KOPT-K1 (cell line): ENCODE results near the gene ARL6.

ENCODE experiments used
- H3K27ac ChIP-seq: fragments of 200-600 bp; sonication (generic); 2 replicates; pipeline ENCODE4 v1.5.1; 2016; ENCODE audit warnings: antibody characterized with exemption, mild to moderate bottlenecking, low read depth, low read length; ENCODE audit not compliant: poor library complexity, severe bottlenecking
- H3K36me3 ChIP-seq: fragments of 200-600 bp; sonication (generic); 2 replicates; pipeline ENCODE4 v1.5.1; 2017; ENCODE audit warnings: antibody characterized with exemption, mild to moderate bottlenecking, low read length, moderate library complexity; ENCODE audit not compliant: insufficient read depth
- H3K9me3 ChIP-seq: fragments of 200-600 bp; sonication (generic); 2 replicates; pipeline ENCODE4 v1.5.1; 2017; ENCODE audit warnings: antibody characterized with exemption, low read length, mild to moderate bottlenecking; ENCODE audit not compliant: insufficient read depth, poor library complexity, severe bottlenecking

Gene ARL6

GRCh38 chr3:97810779-97811390 lies 46.3 kb downstream of the ARL6 start:
- no peak overlapping the region for H3K27ac ChIP-seq
- no peaks in the 10 kb centered on the region for H3K36me3 ChIP-seq
- no peaks in the 10 kb centered on the region for H3K9me3 ChIP-seq

GRCh38 chr3:97815149-97815917 lies 50.8 kb downstream of the ARL6 start:
- no peaks in the 10 kb centered on the region for H3K9me3 ChIP-seq
- H3K27ac ChIP-seq = no peak overlapping the region
- no peaks in the 10 kb centered on the region for H3K36me3 ChIP-seq

- Histone ChIP-seq H3K9me3 (no peaks in the 10 kb centered on the region), H3K27ac (no peak overlapping the region), H3K36me3 (no peaks in the 10 kb centered on the region)
Measured at GRCh38 chr3:97816811-97817210, 52.3 kb downstream of the ARL6 start.

GRCh38 chr3:97817965-97818364 lies 53.4 kb downstream of the ARL6 start:
- Histone ChIP-seq H3K9me3 (no peaks in the 10 kb centered on the region), H3K36me3 (no peaks in the 10 kb centered on the region), H3K27ac (no peak overlapping the region)

- no peaks in the 10 kb centered on the region for H3K36me3 ChIP-seq
- H3K9me3 ChIP-seq = no peaks in the 10 kb centered on the region
- H3K27ac ChIP-seq = no peak overlapping the region
Measured at GRCh38 chr3:97820780-97821179, 56.2 kb downstream of the ARL6 start.

GRCh38 chr3:97821287-97821773 lies 56.8 kb downstream of the ARL6 start:
- Histone ChIP-seq H3K27ac (no peak overlapping the region), H3K36me3 (no peaks in the 10 kb centered on the region), H3K9me3 (no peaks in the 10 kb centered on the region)

- H3K36me3 ChIP-seq = no peaks in the 10 kb centered on the region
- H3K27ac ChIP-seq = no peak within 1 kb of the TSS
- H3K9me3 ChIP-seq = no peaks in the 10 kb centered on the region
Measured at GRCh38 chr3:97821774-97822358, 57.3 kb downstream of the ARL6 start, which contains the start of gene CRYBG3. Gene CRYBG3, plus strand, starts transcription at chr3:97822011. Its CDS starts 196 bp downstream, at chr3:97822207.

GRCh38 chr3:97822359-97822775 lies 57.8 kb downstream of the ARL6 start:
- no peaks in the 10 kb centered on the region for H3K36me3 ChIP-seq
- H3K27ac ChIP-seq = no peak overlapping the region
- no peaks in the 10 kb centered on the region for H3K9me3 ChIP-seq

- Histone ChIP-seq H3K27ac (no peak overlapping the region), H3K9me3 (no peaks in the 10 kb centered on the region), H3K36me3 (no peaks in the 10 kb centered on the region)
Measured at GRCh38 chr3:97823046-97824004, 58.8 kb downstream of the ARL6 start.

GRCh38 chr3:97825101-97825500 lies 60.5 kb downstream of the ARL6 start:
- Histone ChIP-seq H3K9me3 (no peaks in the 10 kb centered on the region), H3K27ac (no peak overlapping the region), H3K36me3 (no peaks in the 10 kb centered on the region)

GRCh38 chr3:97827741-97828471 lies 63.3 kb downstream of the ARL6 start:
- no peaks in the 10 kb centered on the region for H3K9me3 ChIP-seq
- H3K27ac ChIP-seq = no peak overlapping the region
- no peaks in the 10 kb centered on the region for H3K36me3 ChIP-seq

- Histone ChIP-seq H3K27ac (no peak overlapping the region), H3K36me3 (no peaks in the 10 kb centered on the region), H3K9me3 (no peaks in the 10 kb centered on the region)
Measured at GRCh38 chr3:97829198-97829597, 64.6 kb downstream of the ARL6 start.

GRCh38 chr3:97830638-97831037 lies 66.1 kb downstream of the ARL6 start:
- no peak overlapping the region for H3K27ac ChIP-seq

GRCh38 chr3:97831140-97831539 lies 66.6 kb downstream of the ARL6 start:
- Histone ChIP-seq H3K36me3 (no peaks in the 10 kb centered on the region), H3K27ac (no peak overlapping the region), H3K9me3 (no peaks in the 10 kb centered on the region)

More at GRCh38 chr3:97830638-97831037, 66.1 kb downstream of the ARL6 start:
- Histone ChIP-seq H3K36me3 (no peaks in the 10 kb centered on the region), H3K9me3 (no peaks in the 10 kb centered on the region)
